GM12801 (cell line): ENCODE results near the gene LHX2.

Experiments used
- CTCF ChIP-seq: IDR thresholded peaks from one replicate; pipeline ENCODE4 v1.5.1; 2011; ENCODE audit warnings: control low read depth; ENCODE audit not compliant: insufficient read length; ENCODE audit errors: extremely low read depth

LHX2 gene

DNA sequence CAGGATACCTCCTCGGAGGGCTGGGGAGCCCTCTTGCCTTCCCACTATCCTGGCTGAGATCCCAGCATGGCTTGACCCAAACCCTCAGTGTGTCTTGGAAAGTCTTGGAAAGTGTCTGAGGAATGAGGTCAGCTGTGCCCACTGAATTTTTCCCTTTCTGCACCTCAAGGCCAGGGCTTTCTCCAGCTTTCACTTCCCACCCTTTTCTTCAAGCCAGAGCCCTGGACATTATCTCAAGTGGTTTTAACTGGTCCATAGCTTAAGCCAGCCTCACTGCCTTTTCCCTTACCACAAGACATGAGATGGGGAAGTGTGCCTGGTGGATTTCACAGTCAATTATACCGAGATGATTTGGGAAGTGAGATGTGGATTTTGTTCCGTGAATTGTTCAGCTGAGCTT, 35.7 kb upstream of the LHX2 start:
- no peak for TF ChIP-seq CTCF

- no peak for TF ChIP-seq CTCF
Observed at GRCh38 chr9:123978981-123979380, 32.6 kb upstream of the LHX2 start.

DNA sequence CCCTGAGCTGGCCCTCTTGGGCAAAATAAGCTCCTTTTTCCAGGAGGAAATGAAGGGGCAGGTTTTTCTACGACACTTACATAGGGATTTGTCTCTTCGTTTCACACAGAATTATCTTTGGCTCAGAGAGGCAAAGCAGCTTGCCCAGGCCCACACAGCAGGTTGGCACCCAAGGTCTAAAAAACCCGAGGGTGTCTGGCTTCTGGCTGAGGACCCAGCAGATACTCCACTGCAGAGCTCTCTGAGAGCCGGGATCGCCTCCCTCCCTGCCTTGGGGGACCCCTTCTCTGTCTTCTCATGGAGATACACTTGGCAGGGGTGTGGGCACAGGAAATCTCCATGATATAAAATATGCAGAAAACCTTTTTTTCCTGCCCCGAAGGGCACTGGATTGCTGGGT, 29.0 kb upstream of the LHX2 start:
- no peak for TF ChIP-seq CTCF

GRCh38 chr9:123983047-123983446, 28.5 kb upstream of the LHX2 start:
- TF ChIP-seq CTCF: no peak

DNA sequence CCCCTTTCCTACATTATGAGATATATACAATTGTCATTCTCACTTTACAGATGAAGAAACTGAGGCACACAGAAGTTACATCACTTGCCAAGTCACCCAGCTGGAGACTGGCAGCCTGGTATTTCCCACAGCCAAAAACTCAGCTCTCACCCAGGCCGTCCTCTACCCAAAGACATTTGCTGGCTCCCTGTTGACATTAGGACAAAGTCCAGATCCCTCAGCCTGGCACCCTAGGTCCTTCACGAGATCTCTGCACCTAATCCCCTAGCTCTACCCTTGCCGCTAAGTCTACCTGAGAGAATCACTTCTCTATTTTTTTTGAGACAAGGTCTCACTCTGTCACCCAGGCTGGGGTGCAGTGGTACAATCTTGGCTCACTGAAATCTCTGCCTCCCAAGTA, 26.8 kb upstream of the LHX2 start:
- TF ChIP-seq CTCF: no peak

GRCh38 chr9:123985869-123986268, 25.7 kb upstream of the LHX2 start:
- TF ChIP-seq CTCF: no peak

DNA sequence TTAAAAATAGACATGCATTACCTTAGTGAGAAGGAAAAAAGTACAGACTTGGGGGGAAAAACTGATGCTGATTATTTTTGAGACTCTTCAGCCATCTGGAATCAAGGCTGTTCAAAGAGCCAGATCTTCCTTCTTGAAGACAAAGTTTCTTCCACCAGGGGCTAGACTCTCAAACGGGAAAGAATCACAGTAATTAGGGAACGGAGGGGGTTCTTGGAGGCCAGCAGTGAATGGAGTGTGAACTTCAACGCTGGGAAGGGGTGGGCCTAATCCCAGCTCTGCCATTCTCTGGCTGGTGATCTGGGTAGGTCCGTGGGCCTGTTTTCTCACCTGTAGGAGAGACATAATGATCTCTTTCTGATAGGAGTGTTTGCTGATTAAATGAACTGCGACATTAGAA, 21.1 kb upstream of the LHX2 start:
- no peak for TF ChIP-seq CTCF

GRCh38 chr9:123996731-123997421, 14.7 kb upstream of the LHX2 start:
- TF ChIP-seq CTCF: no peak
